LNCaP clone FGC (cell line): ENCODE data around the gene EPHA8.

Experiments used
- DNase-seq: peaks from one replicate; pipeline ENCODE4 v3.0.0-alpha.2; 2011; ENCODE audit warnings: low read depth
- H3K4me3 ChIP-seq: 2 replicates; pipeline ENCODE4 v1.5.1; 2011; ENCODE audit warnings: mild to moderate bottlenecking, low read depth, low read length, control low read depth
- TF ChIP-seq, protein P1 (sequence below): IDR thresholded peaks from 2 replicates; pipeline ENCODE4 v1.5.1; 2012; ENCODE audit warnings: mild to moderate bottlenecking; ENCODE audit not compliant: control insufficient read depth, insufficient read depth; ENCODE audit errors: extremely low read depth

EPHA8 gene

DNA sequence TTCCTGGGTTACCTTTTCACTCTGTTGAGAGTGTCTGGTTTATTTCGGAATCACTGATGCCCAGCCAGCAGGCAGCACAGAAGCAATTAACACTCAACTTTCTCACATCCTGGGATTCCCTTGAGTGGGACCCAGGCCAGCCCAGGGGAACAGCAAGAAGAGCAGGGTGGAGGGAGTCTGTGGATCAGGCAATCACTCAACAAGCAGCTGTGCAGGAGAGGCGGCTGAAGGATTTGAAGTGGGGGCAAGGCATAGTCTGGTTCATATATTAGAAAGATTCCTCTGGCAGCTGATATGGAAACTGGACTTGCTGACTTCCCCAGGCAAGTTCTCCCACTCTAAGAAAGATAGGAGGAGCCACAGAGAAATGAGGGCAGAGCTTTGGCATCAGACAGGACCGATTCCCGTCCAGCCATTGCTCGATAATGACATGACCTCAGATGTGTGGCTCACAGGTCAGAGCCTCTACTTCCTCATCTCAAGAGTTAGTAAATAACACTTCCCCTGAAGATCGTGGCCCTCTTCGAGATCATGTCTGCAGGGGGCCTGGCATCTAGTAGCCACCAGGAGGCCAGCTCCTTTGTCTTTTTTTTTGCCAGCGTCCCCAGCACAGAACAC, 12.4 kb downstream of the EPHA8 start:
- no peak for DNase-seq
- no peak overlapping the region for H3K4me3 ChIP-seq
- TF ChIP-seq, protein P1, sequence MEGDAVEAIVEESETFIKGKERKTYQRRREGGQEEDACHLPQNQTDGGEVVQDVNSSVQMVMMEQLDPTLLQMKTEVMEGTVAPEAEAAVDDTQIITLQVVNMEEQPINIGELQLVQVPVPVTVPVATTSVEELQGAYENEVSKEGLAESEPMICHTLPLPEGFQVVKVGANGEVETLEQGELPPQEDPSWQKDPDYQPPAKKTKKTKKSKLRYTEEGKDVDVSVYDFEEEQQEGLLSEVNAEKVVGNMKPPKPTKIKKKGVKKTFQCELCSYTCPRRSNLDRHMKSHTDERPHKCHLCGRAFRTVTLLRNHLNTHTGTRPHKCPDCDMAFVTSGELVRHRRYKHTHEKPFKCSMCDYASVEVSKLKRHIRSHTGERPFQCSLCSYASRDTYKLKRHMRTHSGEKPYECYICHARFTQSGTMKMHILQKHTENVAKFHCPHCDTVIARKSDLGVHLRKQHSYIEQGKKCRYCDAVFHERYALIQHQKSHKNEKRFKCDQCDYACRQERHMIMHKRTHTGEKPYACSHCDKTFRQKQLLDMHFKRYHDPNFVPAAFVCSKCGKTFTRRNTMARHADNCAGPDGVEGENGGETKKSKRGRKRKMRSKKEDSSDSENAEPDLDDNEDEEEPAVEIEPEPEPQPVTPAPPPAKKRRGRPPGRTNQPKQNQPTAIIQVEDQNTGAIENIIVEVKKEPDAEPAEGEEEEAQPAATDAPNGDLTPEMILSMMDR: no peak

DNA sequence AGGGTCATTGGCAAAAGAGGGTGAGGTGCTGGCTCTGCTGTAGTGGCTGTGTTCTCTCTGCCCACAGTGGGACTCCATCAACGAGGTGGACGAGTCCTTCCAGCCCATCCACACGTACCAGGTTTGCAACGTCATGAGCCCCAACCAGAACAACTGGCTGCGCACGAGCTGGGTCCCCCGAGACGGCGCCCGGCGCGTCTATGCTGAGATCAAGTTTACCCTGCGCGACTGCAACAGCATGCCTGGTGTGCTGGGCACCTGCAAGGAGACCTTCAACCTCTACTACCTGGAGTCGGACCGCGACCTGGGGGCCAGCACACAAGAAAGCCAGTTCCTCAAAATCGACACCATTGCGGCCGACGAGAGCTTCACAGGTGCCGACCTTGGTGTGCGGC, 12.9 kb downstream of the EPHA8 start:
- H3K4me3 ChIP-seq: no peak overlapping the region
- DNase-seq: no peak
- TF ChIP-seq, protein P1: no peak

DNA sequence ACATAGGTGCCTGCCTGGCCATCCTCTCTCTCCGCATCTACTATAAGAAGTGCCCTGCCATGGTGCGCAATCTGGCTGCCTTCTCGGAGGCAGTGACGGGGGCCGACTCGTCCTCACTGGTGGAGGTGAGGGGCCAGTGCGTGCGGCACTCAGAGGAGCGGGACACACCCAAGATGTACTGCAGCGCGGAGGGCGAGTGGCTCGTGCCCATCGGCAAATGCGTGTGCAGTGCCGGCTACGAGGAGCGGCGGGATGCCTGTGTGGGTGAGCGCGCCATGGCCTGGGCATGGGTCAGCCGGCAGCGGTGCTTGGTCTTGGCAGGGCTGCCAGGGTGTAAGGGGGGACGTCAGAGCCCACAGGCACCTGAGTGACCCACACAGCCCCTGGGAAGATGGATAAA, 13.3 kb downstream of the EPHA8 start:
- H3K4me3 ChIP-seq: no peak overlapping the region
- TF ChIP-seq, protein P1: no peak
- DNase-seq: no peak

DNA sequence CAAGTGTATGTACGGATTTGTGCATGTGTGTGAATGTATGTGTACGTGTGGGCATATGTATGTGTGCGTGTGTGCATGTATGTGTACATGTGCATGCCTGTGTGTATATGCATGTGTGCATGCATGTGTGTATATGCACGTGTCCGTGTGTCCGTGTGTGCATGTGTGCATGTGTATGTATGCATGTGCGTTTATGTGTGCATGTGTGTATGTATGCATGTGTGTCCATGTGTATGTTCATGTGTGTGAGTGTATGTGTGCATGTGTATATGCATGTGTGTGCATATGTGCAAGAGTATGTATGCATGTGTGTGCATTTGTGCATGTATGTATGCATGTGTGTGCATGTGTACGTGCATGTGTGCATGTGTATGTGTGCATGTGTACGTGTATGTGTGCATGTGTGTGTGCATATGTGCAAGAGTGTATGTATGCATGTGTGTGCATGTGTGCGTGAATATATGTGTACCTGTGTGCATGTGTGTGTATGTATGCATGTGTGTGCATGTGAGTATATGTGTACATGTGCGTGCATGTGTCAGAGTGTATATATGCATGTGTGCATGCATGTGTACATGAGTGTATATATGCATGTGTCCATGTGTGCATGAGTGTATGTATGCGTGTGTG, 15.6 kb downstream of the EPHA8 start:
- TF ChIP-seq, protein P1: no peak
- no peak overlapping the region for H3K4me3 ChIP-seq
- DNase-seq: no peak

DNA sequence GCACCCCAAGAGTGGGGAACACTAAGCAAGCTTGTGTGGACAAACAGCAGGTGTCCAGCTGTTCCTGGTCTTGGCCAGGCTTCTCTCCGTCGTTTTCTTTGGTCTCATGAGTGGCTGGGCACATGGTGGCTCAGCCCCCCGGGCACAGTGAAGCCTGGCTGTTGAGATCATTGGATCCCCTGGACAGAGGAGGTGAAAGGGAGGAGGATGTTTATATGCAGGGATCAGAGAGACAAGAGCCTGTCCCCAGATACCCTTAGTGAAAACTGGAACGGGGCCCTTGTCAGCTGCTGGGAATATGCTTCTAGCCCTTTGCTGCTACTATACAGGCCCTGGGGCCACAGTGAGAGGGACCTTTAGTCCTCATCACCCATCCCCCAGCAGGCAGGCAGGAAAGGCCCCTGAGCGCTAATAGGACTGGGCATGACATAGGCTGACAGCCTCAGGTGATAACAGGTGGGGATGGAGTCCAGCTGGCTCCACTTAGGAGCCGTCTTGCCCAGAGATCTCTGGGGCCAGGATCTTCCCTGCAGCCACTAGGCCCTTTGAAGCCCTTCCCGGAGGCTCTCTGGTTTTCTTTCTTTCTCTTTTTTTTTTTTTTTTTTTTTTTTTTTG, 16.4 kb downstream of the EPHA8 start:
- DNase-seq: no peak
- TF ChIP-seq, protein P1: no peak
- no peak overlapping the region for H3K4me3 ChIP-seq

DNA sequence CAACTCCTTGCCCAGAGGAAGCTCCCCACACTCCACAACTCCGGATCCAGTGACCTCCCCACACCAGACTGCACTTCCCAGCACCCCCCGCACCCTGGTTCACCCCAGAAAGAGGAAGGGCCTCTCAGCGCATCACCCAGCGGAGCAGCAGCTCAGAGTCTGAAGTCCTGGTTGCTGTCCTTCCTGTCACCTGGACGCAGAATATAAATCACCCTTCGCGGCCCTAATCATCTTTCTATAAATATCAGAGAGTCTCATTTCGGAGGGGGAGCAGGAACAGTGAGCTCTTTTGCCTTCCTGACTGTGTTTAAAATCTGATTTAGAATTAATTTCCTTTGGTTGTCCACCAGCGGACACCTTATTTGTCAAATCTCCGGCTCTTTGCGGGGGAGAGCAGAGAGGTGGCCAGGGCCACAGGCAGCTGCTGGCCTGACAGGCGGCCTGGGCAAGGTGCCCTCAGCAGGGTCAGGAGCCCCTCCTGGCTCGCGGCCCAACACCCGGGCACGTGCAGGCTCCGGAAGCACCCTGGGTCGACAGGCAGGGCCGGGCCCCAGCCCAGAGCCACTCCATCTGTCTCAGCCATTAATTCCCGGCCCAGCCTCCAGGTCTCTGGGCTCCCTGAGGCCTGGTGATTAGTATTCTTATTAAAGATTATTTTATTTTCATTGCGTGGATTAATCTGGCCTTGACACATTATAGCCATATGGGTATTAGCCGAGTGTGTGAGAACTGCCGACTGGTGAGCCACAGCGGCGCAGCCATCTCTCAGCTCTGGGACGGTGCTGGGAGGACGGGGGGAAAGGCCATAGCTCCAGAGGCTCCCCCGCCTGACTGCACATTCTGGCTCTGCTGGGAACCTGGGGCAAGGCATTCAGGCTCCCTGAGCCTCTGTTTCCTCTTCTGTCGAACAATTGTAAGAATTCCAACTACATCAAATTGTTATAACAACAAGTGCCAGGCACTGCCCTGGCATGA, 19.7 kb downstream of the EPHA8 start:
- TF ChIP-seq, protein P1: no peak
- no peak for DNase-seq
- no peak overlapping the region for H3K4me3 ChIP-seq
